Stimulated activated naive CD8-positive, alpha-beta T cell treated with anti-CD3 and anti-CD28 coated beads, Interleukin-15, Interleukin-2, amounts not matched to agents 100 U/mL and 50 U/mL, for 24 hours (primary cell): Measurements from ENCODE around the gene OR51F2.
"Not testable (repeated sequence)": the region's sequence is repeated elsewhere in the genome, so short reads cannot be mapped to it uniquely, and the experiment has no call there.

Experiments
- ATAC-seq: fragments of 150-1000 bp; cut with Tn5 transposase; one replicate; pipeline ENCODE4 v1.10.0; 2021
- DNase-seq: peaks from one replicate; pipeline ENCODE4 v3.0.0; 2021

The OR51F2 gene

DNA sequence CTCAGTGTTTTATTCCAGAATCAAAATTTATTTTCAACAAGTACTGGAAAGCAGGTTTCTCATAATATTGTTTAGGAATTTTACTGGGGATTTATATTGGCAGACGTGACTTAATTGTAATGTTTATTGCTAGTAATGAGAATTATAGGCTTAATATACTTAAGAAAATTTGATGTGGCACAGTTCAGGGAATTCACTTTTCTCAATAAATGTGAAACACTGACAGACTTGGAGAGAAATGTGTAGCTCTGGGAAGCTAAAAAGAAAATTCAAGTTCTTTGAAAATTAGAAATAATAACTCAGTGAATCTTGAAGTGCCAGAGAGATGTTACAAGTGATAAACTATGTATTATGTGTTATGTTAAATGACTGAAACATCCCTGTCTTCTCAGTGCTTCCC, at the start of gene OR51F2:
TSS of gene OR51F2 (plus strand) at position 301 of the 400 bp plus-strand sequence. CDS start 101 bp downstream, outside the sequence.
- DNase-seq (no peak), ATAC-seq (no peak)

- DNase-seq: no peak
- ATAC-seq: no peak
Measured at GRCh38 chr11:4782454-4782853, 38.7 kb upstream of the OR51F2 start.

DNA sequence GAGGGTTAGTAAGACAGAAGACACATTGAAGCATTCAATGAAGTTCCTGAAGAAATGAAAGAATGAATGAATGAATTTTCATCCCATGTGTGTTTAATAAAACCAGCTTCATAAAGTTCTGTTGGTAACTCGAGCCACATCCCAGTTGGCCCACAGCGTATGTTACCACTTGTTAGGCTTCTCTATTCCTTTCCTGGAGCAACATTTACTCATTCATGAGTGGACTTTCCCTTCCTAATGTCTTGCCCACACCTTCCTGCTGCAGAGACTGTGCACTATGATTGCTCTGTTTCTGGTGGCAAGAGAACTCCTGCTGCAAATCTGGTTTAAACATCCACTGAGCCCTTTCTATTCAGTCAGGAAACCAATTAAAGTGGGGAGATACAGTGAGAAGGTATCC, 23.9 kb upstream of the OR51F2 start:
- ATAC-seq (no peak), DNase-seq (no peak)

- ATAC-seq (no peak), DNase-seq (no peak)
Measured at GRCh38 chr11:4798427-4799183, 22.5 kb upstream of the OR51F2 start.

DNA sequence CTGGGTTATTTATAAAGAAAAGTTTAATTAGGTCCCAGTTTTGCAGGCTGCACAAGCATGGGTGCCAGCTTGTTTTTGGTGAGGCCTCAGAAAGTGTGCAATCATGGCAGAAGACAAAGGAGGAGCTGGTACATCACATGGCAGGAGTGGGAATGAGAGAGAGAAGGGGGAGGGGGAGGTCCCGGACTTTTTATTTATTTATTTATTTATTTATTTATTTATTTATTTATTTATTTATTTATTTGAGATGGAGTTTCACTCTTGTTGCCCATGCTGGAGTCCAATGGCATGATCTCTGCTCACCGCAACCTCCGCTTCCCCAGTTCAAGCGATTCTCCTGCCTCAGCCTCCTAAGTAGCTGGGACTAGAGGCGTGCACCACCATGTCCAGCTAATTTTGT, 19.8 kb upstream of the OR51F2 start:
- DNase-seq, ATAC-seq: not testable (repeated sequence)

DNA sequence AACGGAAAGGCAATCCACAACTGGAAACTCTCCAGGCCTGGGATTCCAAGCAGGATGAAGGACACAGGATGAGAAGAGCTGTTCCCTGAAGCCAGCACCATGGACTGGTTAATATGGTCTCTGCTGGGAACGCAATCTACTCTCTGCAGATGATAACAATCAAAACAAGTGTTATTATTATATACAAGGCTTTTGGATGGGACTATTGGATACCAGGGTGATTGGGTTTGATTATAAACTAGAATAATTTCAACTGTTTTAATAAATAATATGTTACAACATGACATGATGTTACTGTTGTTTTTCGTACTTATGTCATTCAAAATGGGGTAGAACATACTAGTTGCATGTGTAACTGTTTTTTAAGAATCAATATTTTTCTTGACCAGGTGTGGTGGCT, 16.8 kb upstream of the OR51F2 start, which contains the start of gene OR52R1:
TSS of gene OR52R1 (minus strand) at position 101 of the 400 bp plus-strand sequence. CDS start at position 101, 0 bp downstream.
- DNase-seq: no peak
- ATAC-seq: no peak

- no peak for DNase-seq
- ATAC-seq: no peak
Measured at GRCh38 chr11:4808476-4808875, 12.6 kb upstream of the OR51F2 start.

DNA sequence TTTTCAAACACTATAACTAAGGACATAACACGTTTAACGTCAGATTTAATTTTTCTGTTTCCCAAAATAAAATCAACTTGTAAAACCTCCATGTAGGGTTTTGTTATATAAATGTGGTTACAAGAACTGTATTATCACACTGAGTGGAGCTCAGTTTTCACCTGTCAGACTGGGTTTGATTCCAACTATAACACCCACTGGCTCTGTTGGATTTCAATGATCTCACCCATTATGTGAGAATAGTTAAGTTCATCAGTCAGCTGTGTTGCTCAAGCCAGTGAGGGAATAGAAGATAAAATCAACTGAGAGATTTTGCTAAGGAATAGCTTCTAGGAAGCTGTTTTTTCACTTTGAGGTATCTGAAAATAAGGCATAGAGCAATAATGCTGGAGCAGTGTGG, 11.9 kb upstream of the OR51F2 start:
- DNase-seq (no peak), ATAC-seq (no peak)

GRCh38 chr11:4825132-4825531, 4.0 kb downstream of the OR51F2 start:
- ATAC-seq (no peak), DNase-seq (no peak)

- no peak for ATAC-seq
- no peak for DNase-seq
Measured at GRCh38 chr11:4826425-4826824, 5.3 kb downstream of the OR51F2 start.

- ATAC-seq (no peak), DNase-seq (no peak)
Measured at GRCh38 chr11:4830346-4830745, 9.2 kb downstream of the OR51F2 start.

GRCh38 chr11:4830909-4831308, 9.8 kb downstream of the OR51F2 start:
- DNase-seq (no peak), ATAC-seq (no peak)

DNA sequence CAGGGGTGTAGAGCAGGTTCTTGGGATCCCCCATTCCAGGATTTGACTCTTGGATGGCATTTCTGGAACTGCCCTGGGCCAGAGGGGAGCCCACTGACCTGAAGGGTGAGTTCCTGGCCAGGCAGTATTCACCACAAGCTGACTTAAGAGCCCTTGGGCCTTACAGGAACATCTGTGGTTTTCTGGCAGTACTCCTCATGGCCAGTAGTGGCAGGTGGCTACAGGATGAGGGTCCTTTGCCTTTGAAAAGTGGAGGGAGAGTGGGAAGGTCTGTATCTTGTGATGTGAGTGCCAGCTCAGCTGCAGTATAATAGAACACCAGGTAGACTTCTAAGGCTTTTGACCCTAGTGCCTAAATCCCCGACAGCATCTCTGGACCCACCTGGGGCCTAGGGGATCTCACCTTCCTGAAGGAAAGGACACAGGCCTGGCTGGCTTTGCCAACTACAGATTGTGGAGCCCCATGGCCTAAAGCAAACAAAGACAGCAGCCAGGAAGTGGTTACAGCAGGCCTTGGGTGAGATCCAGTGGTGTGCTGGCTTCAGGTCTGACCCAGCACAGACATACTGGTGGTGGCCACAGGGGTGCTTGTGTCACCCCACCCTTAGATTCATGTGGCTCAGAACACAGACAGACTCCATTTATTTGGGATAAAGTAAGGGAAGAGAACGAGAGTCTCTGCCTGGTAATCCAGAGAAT, 18.9 kb downstream of the OR51F2 start:
- DNase-seq (no peak), ATAC-seq (no peak)

DNA sequence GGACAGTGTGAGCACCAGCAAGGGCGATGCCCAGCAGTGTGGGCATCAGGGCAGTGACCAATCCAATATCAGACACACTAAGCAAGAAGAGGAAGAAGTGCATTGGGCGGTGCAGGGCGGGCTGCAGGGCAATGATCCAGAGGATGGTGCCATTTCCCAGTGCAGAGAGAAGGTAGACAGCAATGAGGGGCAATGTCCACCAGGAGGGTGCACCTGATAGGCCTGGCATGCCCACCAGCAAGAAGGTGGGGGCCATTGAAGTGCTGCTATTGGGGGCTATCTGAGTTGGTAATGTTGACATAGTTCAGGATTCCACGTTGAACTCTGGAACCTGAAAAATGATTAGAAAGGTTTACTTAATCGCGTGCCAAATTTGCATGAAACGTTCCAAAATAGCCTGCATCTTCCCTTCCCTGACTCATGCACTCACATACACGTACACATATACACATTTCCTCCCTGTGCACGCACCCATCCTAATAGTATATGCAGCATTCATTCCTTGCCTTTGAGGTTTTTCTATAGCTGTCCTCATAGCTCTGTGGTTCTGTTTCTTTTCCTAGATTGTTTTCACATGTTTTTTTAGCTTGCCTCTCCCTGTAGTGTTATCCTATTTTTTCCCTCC, 27.9 kb downstream of the OR51F2 start, which contains the start of gene OR51S1:
TSS of gene OR51S1 (minus strand) at position 301 of the 625 bp plus-strand sequence. CDS start at position 301, 0 bp downstream.
- DNase-seq (no peak), ATAC-seq (no peak)

GRCh38 chr11:4851033-4851432, 29.9 kb downstream of the OR51F2 start:
- DNase-seq: no peak
- no peak for ATAC-seq

- ATAC-seq, DNase-seq: not testable (repeated sequence)
Measured at GRCh38 chr11:4854286-4854685, 33.2 kb downstream of the OR51F2 start.

DNA sequence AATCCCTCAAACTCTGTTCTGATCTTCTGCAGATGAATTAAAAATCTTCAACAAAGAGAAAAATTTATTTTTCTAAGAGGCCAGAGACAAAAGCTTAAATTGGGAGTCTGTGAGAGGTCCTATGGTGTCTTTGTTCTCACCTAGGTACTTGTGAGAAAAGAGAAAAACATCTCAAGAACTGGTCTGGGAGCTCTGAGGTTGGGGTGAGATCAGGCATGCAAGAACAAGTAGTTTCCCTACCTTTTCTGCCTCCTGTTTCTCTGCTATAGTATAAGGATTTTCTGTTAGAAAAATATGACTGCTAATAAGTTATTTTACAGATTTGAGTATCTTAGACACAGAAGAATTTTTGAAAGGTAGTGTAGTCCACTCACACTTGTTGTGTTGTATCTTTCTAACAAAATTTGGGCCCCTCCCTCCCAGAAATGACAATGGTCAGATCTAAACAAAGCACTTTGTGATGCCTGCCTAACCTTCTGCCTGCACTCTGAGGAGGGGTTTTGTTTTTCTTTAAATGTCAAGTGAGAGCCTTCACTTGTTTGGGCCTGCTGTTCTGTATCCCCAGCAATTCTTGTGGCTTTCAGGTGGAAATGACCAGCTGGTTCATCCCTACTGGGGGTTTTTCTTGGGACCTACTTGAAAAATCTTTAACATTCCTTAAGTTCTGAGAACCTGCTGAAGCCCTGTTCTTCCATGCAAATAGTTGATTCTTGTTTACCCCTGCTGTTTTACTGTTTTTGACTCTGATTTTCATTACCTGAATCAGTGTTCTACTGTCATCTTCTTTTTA, 41.5 kb downstream of the OR51F2 start:
- no peak for ATAC-seq
- DNase-seq: no peak

GRCh38 chr11:4863876-4864275, 42.8 kb downstream of the OR51F2 start:
- no peak for ATAC-seq
- no peak for DNase-seq

DNA sequence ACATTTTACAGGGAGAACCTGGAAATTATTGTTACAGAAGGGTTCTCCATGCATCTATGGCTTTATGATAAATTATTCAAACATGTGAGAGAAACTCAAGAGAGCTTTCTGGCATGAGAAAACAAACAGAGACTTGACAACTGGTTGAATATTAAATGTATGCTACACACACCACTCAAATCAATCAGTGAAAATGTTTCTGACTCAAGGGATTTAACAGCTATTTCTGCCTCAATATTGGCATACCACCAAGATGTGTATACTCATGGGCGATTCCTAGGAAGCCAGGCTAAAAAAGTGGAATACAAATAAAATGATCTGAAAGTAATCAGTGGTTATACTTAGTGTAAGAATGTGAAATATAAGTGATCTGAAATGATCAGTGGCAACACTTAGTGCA, 44.7 kb downstream of the OR51F2 start:
- DNase-seq: no peak
- no peak for ATAC-seq
